Transverse colon (tissue), 4 donors: ENCODE data around the gene PRKG1.

ENCODE experiments used
- POLR2A ChIP-seq: fragments of 450-650 bp; IDR thresholded peaks from one replicate; pipeline ENCODE4 v1.6.1; 2016; ENCODE audit warnings: antibody characterized with exemption, mild to moderate bottlenecking, moderate library complexity
- POLR2AphosphoS5 ChIP-seq, 3 donors: sonication (generic); formaldehyde crosslinking; IDR thresholded peaks; one replicate each; pipeline ENCODE4 v1.6.1; 2016; ENCODE audit warnings: antibody characterized with exemption in 3 of 3
- TF ChIP-seq, protein P1 (sequence below), 5 experiments: fragments of 200-600 bp in 3 of 5; fragments of 450-650 bp in 2 of 5; sonication (generic) in 3 of 5; IDR thresholded peaks; 1 replicate in 2 of 5; 2 replicates in 3 of 5; pipeline ENCODE4 v1.5.1; 2016 to 2017; ENCODE audit warnings: antibody characterized with exemption in 5 of 5, inconsistent platforms in 3 of 5, mild to moderate bottlenecking in 2 of 5, moderate library complexity in 1 of 5

GRCh38 chr10:51075043-51075872, 971 bp downstream of the PRKG1 start:
- TF ChIP-seq POLR2A (no peak), POLR2AphosphoS5 (IDR thresholded peaks at IDR 0.05) (no peak)
- TF ChIP-seq, protein P1, sequence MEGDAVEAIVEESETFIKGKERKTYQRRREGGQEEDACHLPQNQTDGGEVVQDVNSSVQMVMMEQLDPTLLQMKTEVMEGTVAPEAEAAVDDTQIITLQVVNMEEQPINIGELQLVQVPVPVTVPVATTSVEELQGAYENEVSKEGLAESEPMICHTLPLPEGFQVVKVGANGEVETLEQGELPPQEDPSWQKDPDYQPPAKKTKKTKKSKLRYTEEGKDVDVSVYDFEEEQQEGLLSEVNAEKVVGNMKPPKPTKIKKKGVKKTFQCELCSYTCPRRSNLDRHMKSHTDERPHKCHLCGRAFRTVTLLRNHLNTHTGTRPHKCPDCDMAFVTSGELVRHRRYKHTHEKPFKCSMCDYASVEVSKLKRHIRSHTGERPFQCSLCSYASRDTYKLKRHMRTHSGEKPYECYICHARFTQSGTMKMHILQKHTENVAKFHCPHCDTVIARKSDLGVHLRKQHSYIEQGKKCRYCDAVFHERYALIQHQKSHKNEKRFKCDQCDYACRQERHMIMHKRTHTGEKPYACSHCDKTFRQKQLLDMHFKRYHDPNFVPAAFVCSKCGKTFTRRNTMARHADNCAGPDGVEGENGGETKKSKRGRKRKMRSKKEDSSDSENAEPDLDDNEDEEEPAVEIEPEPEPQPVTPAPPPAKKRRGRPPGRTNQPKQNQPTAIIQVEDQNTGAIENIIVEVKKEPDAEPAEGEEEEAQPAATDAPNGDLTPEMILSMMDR (IDR thresholded peaks at IDR 0.05) = no peak
